Stomach smooth muscle (tissue), 2 donors: ENCODE data around the gene SEMA4G.

Experiments used
- H3K27ac ChIP-seq: one replicate; pipeline ENCODE4 v1.7.0; 2013; ENCODE audit warnings: mild to moderate bottlenecking, low read length, inconsistent platforms
- H3K27me3 ChIP-seq, 2 donors: one replicate each; pipeline ENCODE4 v1.7.0; 2013; ENCODE audit warnings: low read length in 2 of 2; ENCODE audit not compliant: insufficient read depth in 2 of 2, control insufficient read depth in 1 of 2
- H3K36me3 ChIP-seq, 2 donors: one replicate each; pipeline ENCODE4 v1.7.0; 2013; ENCODE audit warnings: low read length in 2 of 2; ENCODE audit not compliant: control insufficient read depth in 2 of 2, insufficient read depth in 2 of 2
- H3K4me1 ChIP-seq: one replicate; pipeline ENCODE4 v1.7.0; 2013; ENCODE audit warnings: low read length; ENCODE audit not compliant: control insufficient read depth, insufficient read depth
- H3K4me3 ChIP-seq, 2 donors: one replicate each; pipeline ENCODE4 v1.7.0; 2013; ENCODE audit warnings: low read length in 2 of 2
- H3K9ac ChIP-seq, 2 donors: one replicate each; pipeline ENCODE4 v1.7.0; 2013; ENCODE audit warnings: low read length in 2 of 2, mild to moderate bottlenecking in 1 of 2
- H3K9me3 ChIP-seq, 2 donors: one replicate each; pipeline ENCODE4 v1.7.0; 2013; ENCODE audit warnings: low read length in 2 of 2; ENCODE audit not compliant: control insufficient read depth in 2 of 2
- donor health status: healthy.
- donor health status: Pancreatic carcinoma.

SEMA4G gene

GRCh38 chr10:101007915-101008822 lies 38.9 kb downstream of the SEMA4G start:
- no peak overlapping the region for H3K4me3 ChIP-seq
- H3K9ac ChIP-seq, result peak overlapping the region; percentile 29 to 39
- H3K9me3 ChIP-seq, result no peaks in the 10 kb centered on the region
- no peaks in the 10 kb centered on the region for H3K27me3 ChIP-seq
- peaks cover 20% of the 10 kb centered on the region in 2 donors for H3K36me3 ChIP-seq
- H3K4me1 ChIP-seq, result peaks cover 38% of the 10 kb centered on the region
- peak overlapping the region; percentile 67 for H3K27ac ChIP-seq

- no peak overlapping the region for H3K9ac ChIP-seq
- H3K4me3 ChIP-seq, result no peak overlapping the region
- peaks cover 13% of the 10 kb centered on the region in 2 donors for H3K36me3 ChIP-seq
- H3K4me1 ChIP-seq, result peaks cover 38% of the 10 kb centered on the region
- H3K27me3 ChIP-seq, result no peaks in the 10 kb centered on the region
- no peak overlapping the region for H3K27ac ChIP-seq
- H3K9me3 ChIP-seq, result no peaks in the 10 kb centered on the region
These were observed 39.6 kb downstream of the SEMA4G start for GRCh38 chr10:101008823-101009423.

DNA sequence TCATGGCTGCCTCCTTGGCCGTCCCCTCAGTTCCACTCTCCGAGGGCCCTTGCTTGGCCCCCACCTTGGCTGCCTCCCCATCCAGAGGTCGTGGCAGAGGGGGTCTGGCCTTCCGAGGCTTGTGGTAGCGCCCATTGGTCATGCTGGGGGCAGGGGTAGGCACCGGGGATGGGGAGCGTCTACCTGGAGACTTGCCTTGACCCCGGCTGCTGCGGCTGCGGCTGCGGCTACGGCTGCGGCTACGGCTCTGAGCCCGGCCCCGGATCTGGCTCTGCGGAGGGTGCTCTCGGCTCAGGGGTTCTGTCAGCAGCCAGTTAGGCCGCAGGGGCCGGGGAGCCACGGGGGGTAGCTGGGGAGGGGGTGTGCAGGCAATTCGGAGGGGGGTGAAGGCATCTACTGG lies 41.0 kb downstream of the SEMA4G start:
- H3K9ac ChIP-seq, result no peak overlapping the region
- H3K27me3 ChIP-seq, result no peaks in the 10 kb centered on the region
- H3K9me3 ChIP-seq, result no peaks in the 10 kb centered on the region
- H3K27ac ChIP-seq, result no peak overlapping the region
- H3K4me1 ChIP-seq, result peaks cover 45% of the 10 kb centered on the region
- H3K36me3 ChIP-seq, result peaks cover 7 to 10% of the 10 kb centered on the region in 2 donors
- no peak overlapping the region for H3K4me3 ChIP-seq

DNA sequence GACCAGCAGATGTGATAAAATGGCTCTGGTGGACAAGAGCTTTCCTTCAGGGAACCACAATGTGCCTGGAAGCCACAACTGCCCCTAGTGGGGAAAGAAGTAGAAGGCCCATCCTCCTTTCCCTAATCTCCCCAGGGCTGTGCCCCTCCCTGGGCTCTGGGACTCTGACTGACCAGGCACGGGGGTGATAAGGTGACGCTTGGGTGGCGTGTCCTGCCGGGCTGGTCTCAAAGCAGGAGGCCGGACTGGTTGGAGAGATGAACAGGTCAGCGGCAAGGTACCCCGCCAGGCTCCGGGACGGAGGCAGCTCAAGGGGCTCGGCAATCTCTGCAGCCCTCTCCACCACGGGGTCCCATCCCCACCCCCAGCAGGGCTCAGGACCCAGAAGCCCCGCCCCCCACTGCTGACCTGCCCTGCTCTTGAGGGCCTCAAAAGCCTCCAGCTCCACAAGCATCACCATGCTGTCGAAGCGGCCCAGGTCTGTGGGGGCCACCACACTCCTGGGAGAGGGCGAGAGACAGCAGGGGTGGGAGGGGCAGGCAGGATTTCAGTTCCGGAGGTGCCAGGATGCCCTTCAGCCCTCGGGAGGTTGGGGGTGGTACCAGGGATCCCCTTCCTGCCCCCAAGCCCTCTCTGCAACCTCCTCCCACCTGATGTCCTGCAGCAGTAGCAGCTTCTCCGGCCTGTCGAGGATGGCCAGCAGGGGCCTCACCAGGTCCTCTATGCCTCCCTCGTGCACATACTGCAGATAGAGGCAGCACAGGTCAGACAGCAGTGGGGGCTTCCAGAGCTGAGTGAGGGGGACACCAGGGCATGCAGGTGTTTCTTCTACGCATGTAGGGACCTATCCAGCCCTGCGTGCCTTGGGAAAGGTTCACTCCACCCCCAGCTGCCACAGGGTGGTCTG lies 42.5 kb downstream of the SEMA4G start:
- no peak overlapping the region for H3K27ac ChIP-seq
- no peak overlapping the region for H3K4me3 ChIP-seq
- peaks cover 5 to 10% of the 10 kb centered on the region in 2 donors for H3K27me3 ChIP-seq
- H3K9me3 ChIP-seq, result no peaks in the 10 kb centered on the region
- peak overlapping the region in 1 of 2 donors; percentile 47 for H3K9ac ChIP-seq
- peaks cover 0 to 2% of the 10 kb centered on the region in 2 donors for H3K36me3 ChIP-seq
- peaks cover 43% of the 10 kb centered on the region for H3K4me1 ChIP-seq

DNA sequence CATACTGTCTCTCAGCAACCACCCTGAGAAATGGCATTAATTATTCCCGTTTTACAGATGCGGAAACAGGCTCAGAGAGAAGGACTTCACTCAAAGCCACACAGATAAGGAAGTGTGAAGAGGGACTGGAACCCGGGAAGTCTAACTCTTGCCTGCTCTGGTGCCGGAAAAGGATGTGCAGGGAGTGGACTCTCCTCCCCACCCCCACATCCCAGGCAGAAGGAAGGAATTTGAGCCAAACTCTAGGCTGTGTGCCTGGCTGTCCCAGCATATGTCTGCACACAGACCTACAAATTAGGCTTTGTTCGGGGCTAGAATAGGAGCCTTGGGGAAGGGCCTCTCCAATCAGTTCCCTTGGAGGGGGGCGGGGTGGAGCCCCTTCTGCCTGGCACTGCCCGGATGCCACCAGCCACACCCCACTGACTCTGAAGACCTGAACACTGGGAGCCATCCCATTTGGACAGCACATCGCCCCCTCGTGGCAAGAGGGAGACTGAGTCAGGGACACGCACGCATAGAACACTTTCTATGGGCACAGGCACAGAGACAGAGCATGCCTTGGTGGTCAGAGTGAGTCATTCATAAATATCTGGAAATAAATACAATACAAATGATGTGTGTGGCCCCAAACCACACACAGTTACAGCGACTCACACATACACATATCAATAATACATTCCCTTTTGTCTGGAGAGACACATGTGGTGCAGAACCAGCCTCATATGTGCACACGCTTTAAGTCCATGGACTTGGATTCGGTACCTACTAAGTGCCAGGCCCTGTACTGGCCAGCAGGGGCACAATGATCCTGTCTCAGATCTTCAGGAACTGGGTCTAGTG lies 43.4 kb downstream of the SEMA4G start:
- peak overlapping the region in 1 of 2 donors; percentile 47 for H3K9ac ChIP-seq
- H3K4me3 ChIP-seq, result peak overlapping the region in 1 of 2 donors; percentile 35
- peak overlapping the region; percentile 58 for H3K27ac ChIP-seq
- no peaks in the 10 kb centered on the region for H3K36me3 ChIP-seq
- H3K9me3 ChIP-seq, result no peaks in the 10 kb centered on the region
- H3K4me1 ChIP-seq, result peaks cover 36% of the 10 kb centered on the region
- H3K27me3 ChIP-seq, result peaks cover 7 to 14% of the 10 kb centered on the region in 2 donors

GRCh38 chr10:101013365-101013825 lies 44.1 kb downstream of the SEMA4G start:
- Histone ChIP-seq H3K27ac (peak overlapping the region; percentile 58), H3K36me3 (no peaks in the 10 kb centered on the region), H3K27me3 (peaks cover 7 to 16% of the 10 kb centered on the region in 2 donors), H3K4me3 (peak overlapping the region in 1 of 2 donors; percentile 35), H3K9me3 (no peaks in the 10 kb centered on the region), H3K4me1 (peaks cover 31% of the 10 kb centered on the region), H3K9ac (peak overlapping the region in 1 of 2 donors; percentile 47)

- Histone ChIP-seq H3K4me1 (peaks cover 29% of the 10 kb centered on the region), H3K9me3 (no peaks in the 10 kb centered on the region), H3K27ac (no peak overlapping the region), H3K9ac (no peak overlapping the region), H3K36me3 (no peaks in the 10 kb centered on the region), H3K27me3 (peaks cover 9 to 24% of the 10 kb centered on the region in 2 donors), H3K4me3 (no peak overlapping the region)
These were observed 45.1 kb downstream of the SEMA4G start for GRCh38 chr10:101014230-101014884.

GRCh38 chr10:101014966-101015581 lies 45.8 kb downstream of the SEMA4G start:
- Histone ChIP-seq H3K36me3 (no peaks in the 10 kb centered on the region), H3K27ac (no peak overlapping the region), H3K9ac (no peak overlapping the region), H3K4me1 (peaks cover 29% of the 10 kb centered on the region), H3K4me3 (no peak overlapping the region), H3K9me3 (no peaks in the 10 kb centered on the region), H3K27me3 (peaks cover 9 to 24% of the 10 kb centered on the region in 2 donors)

- Histone ChIP-seq H3K27me3 (peaks cover 11 to 24% of the 10 kb centered on the region in 2 donors), H3K4me1 (peaks cover 29% of the 10 kb centered on the region), H3K9ac (no peak overlapping the region), H3K27ac (no peak overlapping the region), H3K9me3 (no peaks in the 10 kb centered on the region), H3K36me3 (no peaks in the 10 kb centered on the region), H3K4me3 (no peak overlapping the region)
These were observed 46.3 kb downstream of the SEMA4G start for GRCh38 chr10:101015582-101015973.
